SK-N-SH (cell line): Measurements from ENCODE around the gene KIZ. TPM values are rescaled to one million over a fixed set of nuclear protein-coding genes. Genes with fewer than 3 reads are reported as not detected.

Source experiments
- CTCF ChIA-PET: fragments of 300-600, 350-600 bp; formaldehyde crosslinking; extraction: SDS; loops from one replicate; lab custom pipeline; 2021; lab: Yijun Ruan, JAX
- POLR2A ChIA-PET: fragments of 350-600 bp; sonication (Branson Sonifier 250); formaldehyde crosslinking; extraction: SDS; loops from one replicate; lab custom pipeline; 2020; ENCODE audit warnings: antibody characterized with exemption, inconsistent platforms; lab: Yijun Ruan, JAX
- DNase-seq: peaks from one replicate; pipeline ENCODE4 v3.0.0; 2012
- H2AFZ ChIP-seq: fragments of 200-600 bp; sonication (generic); 2 replicates; pipeline ENCODE4 v1.8.1; 2016; ENCODE audit warnings: antibody characterized with exemption, mild to moderate bottlenecking, low read depth
- H3F3A ChIP-seq: fragments of 200-600 bp; sonication (generic); replicated peaks from 2 replicates; pipeline ENCODE3; 2016; ENCODE audit warnings: antibody characterized with exemption, mild to moderate bottlenecking; ENCODE audit not compliant: insufficient read depth
- H3K27ac ChIP-seq, 2 experiments: fragments of 200-500 bp in 1 of 2; fragments of 200-600 bp in 1 of 2; sonication (Bioruptor generic) in 1 of 2; sonication (generic), shearing (Covaris generic) in 1 of 2; 2 replicates each; pipeline versions ENCODE4 v1.5.1 to v1.6.1; 2014 to 2016; ENCODE audit warnings: low read depth in 2 of 2, inconsistent platforms in 1 of 2, low read length in 1 of 2, mild to moderate bottlenecking in 1 of 2, mixed read lengths in 1 of 2
- H3K27me3 ChIP-seq: fragments of 200-600 bp; sonication (generic), shearing (Covaris generic); 2 replicates; pipeline ENCODE4 v1.6.1; 2016; ENCODE audit warnings: mixed run types; ENCODE audit not compliant: insufficient read depth
- H3K36me3 ChIP-seq, 2 experiments: fragments of 200-500 bp in 1 of 2; fragments of 200-600 bp in 1 of 2; sonication (Bioruptor generic) in 1 of 2; sonication (generic) in 1 of 2; replicated peaks in 1 of 2; 2 replicates each; pipeline versions ENCODE3 to v1.5.1; 2014 to 2016; ENCODE audit warnings: low read length in 1 of 2, mild to moderate bottlenecking in 1 of 2; ENCODE audit not compliant: insufficient read depth in 2 of 2, control insufficient read depth in 1 of 2
- H3K4me1 ChIP-seq, 2 experiments: fragments of 200-500 bp in 1 of 2; fragments of 200-600 bp in 1 of 2; sonication (Bioruptor generic) in 1 of 2; sonication (generic), shearing (Covaris generic) in 1 of 2; 2 replicates each; pipeline versions ENCODE4 v1.5.1 to v1.6.1; 2014 to 2016; ENCODE audit warnings: low read depth in 1 of 2, low read length in 1 of 2, mixed run types in 1 of 2; ENCODE audit not compliant: insufficient read depth in 2 of 2, control insufficient read depth in 1 of 2
- H3K4me2 ChIP-seq: fragments of 200-600 bp; sonication (generic), shearing (Covaris generic); 2 replicates; pipeline ENCODE4 v1.6.1; 2017; ENCODE audit warnings: mixed run types
- H3K4me3 ChIP-seq, 2 experiments: fragments of 200-500 bp in 1 of 2; fragments of 200-600 bp in 1 of 2; sonication (Bioruptor generic) in 1 of 2; sonication (generic), shearing (Covaris generic) in 1 of 2; 2 replicates each; pipeline versions ENCODE4 v1.5.1 to v1.8.1; 2014 to 2016; ENCODE audit warnings: low read depth in 2 of 2, inconsistent platforms in 1 of 2, low read length in 1 of 2, mild to moderate bottlenecking in 1 of 2, mixed read lengths in 1 of 2, moderate library complexity in 1 of 2
- H3K79me2 ChIP-seq: fragments of 200-600 bp; sonication (generic); 2 replicates; pipeline ENCODE4 v1.8.1; 2017; ENCODE audit warnings: mild to moderate bottlenecking; ENCODE audit not compliant: insufficient read depth
- H3K9ac ChIP-seq: fragments of 200-600 bp; sonication (generic); 2 replicates; pipeline ENCODE4 v1.6.1; 2017; ENCODE audit warnings: mixed run types
- H3K9me2 ChIP-seq: fragments of 200-600 bp; sonication (generic); 2 replicates; pipeline ENCODE4 v1.6.1; 2017; ENCODE audit warnings: mixed run types
- H3K9me3 ChIP-seq: fragments of 200-600 bp; sonication (generic); 2 replicates; pipeline ENCODE4 v1.6.1; 2017; ENCODE audit warnings: mixed run types, mild to moderate bottlenecking, moderate library complexity
- H4K20me1 ChIP-seq: fragments of 200-600 bp; sonication (generic); 2 replicates; pipeline ENCODE4 v1.6.1; 2017; ENCODE audit warnings: mild to moderate bottlenecking, mixed run types; ENCODE audit not compliant: insufficient read depth
- ELF1 ChIP-seq: IDR thresholded peaks from 2 replicates; pipeline ENCODE4 v1.4.0; 2012
- EP300 ChIP-seq, 2 experiments: IDR thresholded peaks; 2 replicates each; pipeline versions ENCODE4 v1.4.0 to v1.6.1; 2012; ENCODE audit warnings: borderline replicate concordance in 1 of 2, low read depth in 1 of 2, low read length in 1 of 2
- EZH2phosphoT487 ChIP-seq: fragments of 200-600 bp; sonication (generic); IDR thresholded peaks from 2 replicates; pipeline ENCODE4 v1.6.1; 2017; ENCODE audit warnings: low read depth, mixed run types, mild to moderate bottlenecking, antibody characterized with exemption, moderate library complexity, borderline replicate concordance
- FOXJ3 ChIP-seq: sonication (generic); formaldehyde crosslinking; IDR thresholded peaks from 2 replicates; pipeline ENCODE4 v1.5.1; 2020; ENCODE audit warnings: mild to moderate bottlenecking, missing genetic modification reagents
- JUND ChIP-seq: IDR thresholded peaks from 2 replicates; pipeline ENCODE4 v1.4.0; 2012
- MXI1 ChIP-seq: IDR thresholded peaks from 2 replicates; pipeline ENCODE4 v1.6.1; 2012; ENCODE audit warnings: mild to moderate bottlenecking, low read depth, low read length, improper control_type of control experiment
- NRF1 ChIP-seq: IDR thresholded peaks from 2 replicates; pipeline ENCODE4 v1.6.1; 2012; ENCODE audit warnings: low read depth, mild to moderate bottlenecking, low read length
- RAD21 ChIP-seq: IDR thresholded peaks from 2 replicates; pipeline ENCODE4 v1.6.1; 2012; ENCODE audit warnings: mild to moderate bottlenecking, low read length
- RFX5 ChIP-seq: IDR thresholded peaks from 2 replicates; pipeline ENCODE4 v1.6.1; 2012; ENCODE audit warnings: mild to moderate bottlenecking, improper control_type of control experiment, low read length
- SIN3A ChIP-seq: IDR thresholded peaks from 2 replicates; pipeline ENCODE4 v1.6.1; 2012; ENCODE audit warnings: low read depth, mild to moderate bottlenecking, low read length, moderate library complexity, borderline replicate concordance
- TAF1 ChIP-seq: IDR thresholded peaks from 2 replicates; pipeline ENCODE4 v1.6.1; 2012; ENCODE audit warnings: low read depth, mild to moderate bottlenecking, low read length, moderate library complexity, borderline replicate concordance
- TCF12 ChIP-seq: IDR thresholded peaks from 2 replicates; pipeline ENCODE4 v1.4.0; 2012
- YY1 ChIP-seq: IDR thresholded peaks from 2 replicates; pipeline ENCODE4 v1.4.0; 2012; ENCODE audit warnings: low read depth, mild to moderate bottlenecking
- WGBS: methylation state at CpG from one replicate; pipeline ENCODE4 v1.1.6; 2017; ENCODE audit warnings: low lambda C conversion rate; 5-methylcytosine and 5-hydroxymethylcytosine counted together
- polyA plus RNA-seq, 3 experiments: library from polyadenylated mRNA; depleted of rRNA; stranded (reverse); fragments of >200 nt; gene quantifications; 2 replicates each; pipeline ENCODE4 v1.2.3, GENCODE V29; 2012
- TF ChIP-seq, protein P1 (sequence below): IDR thresholded peaks from 2 replicates; pipeline ENCODE4; 2012
- TF ChIP-seq, protein P2 (sequence below): fragments of 150-350 bp; IDR thresholded peaks from 2 replicates; pipeline ENCODE4 v1.6.1; 2016; ENCODE audit warnings: mild to moderate bottlenecking, low read depth, low read length
- TF ChIP-seq, protein P3 (sequence below): fragments of 150-350 bp; IDR thresholded peaks from 2 replicates; pipeline ENCODE4 v1.6.1; 2017; ENCODE audit warnings: antibody characterized with exemption, low read length, low read depth, borderline replicate concordance
- TF ChIP-seq, protein P4 (sequence below): IDR thresholded peaks from 2 replicates; pipeline ENCODE4 v1.6.1; 2012; ENCODE audit warnings: mild to moderate bottlenecking, low read depth, low read length, moderate library complexity
- TF ChIP-seq, protein P5 (sequence below): IDR thresholded peaks from 2 replicates; pipeline ENCODE4 v1.4.0; 2012; ENCODE audit warnings: low read depth, borderline replicate concordance
- TF ChIP-seq, protein P6 (sequence below): IDR thresholded peaks from 2 replicates; pipeline ENCODE4 v1.4.0; 2012; ENCODE audit warnings: low read depth
- TF ChIP-seq, protein P7 (sequence below): IDR thresholded peaks from 2 replicates; pipeline ENCODE4 v1.4.0; 2012; ENCODE audit warnings: low read depth, borderline replicate concordance

Gene KIZ
- polyA plus RNA-seq, 1 of the 3 experiments (the other 2 are of a cell fraction) = 3.9 TPM

DNA sequence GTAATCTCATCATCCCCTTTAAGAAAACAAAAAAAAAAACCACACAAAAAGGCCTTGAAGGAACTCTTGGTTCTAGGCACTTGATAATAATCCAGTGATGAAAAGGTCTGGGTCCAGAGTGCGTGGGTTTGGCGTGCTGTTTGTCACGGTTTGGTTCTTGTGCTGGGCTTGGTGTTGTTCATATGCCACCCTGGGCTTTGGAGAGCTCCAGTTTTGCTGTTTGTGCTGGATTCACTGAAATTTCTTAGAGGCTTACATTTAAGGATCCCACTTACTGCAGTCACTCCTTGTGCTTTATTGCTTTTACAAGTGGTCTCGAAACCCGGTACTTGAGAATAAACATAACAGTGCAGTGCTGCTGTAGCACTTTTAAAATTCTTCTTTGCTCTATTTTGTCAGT lies 108.4 kb downstream of the KIZ start:
- Histone ChIP-seq H2AFZ (no peak overlapping the region), H3K9ac (no peak overlapping the region), H3K4me1 (peaks cover 0 to 3% of the 10 kb centered on the region in 2 experiments; a peak in 2 of 4 replicates), H3K4me2 (no peak overlapping the region), H3K79me2 (no peaks in the 10 kb centered on the region), H3K4me3 (no peak overlapping the region), H3K9me3 (no peaks in the 10 kb centered on the region), H4K20me1 (no peaks in the 10 kb centered on the region), H3K27me3 (no peaks in the 10 kb centered on the region), H3K9me2 (no peaks in the 10 kb centered on the region), H3K36me3 (no peaks in the 10 kb centered on the region), H3K27ac (no peak overlapping the region), H3F3A (no peaks in the 10 kb centered on the region)
- TF ChIP-seq, protein P1, sequence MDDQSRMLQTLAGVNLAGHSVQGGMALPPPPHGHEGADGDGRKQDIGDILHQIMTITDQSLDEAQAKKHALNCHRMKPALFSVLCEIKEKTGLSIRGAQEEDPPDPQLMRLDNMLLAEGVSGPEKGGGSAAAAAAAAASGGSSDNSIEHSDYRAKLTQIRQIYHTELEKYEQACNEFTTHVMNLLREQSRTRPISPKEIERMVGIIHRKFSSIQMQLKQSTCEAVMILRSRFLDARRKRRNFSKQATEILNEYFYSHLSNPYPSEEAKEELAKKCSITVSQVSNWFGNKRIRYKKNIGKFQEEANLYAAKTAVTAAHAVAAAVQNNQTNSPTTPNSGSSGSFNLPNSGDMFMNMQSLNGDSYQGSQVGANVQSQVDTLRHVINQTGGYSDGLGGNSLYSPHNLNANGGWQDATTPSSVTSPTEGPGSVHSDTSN = no peak
- TF ChIP-seq TCF12 (no peak), RAD21 (no peak), JUND (no peak), TAF1 (no peak), YY1 (no peak), EP300 (IDR thresholded peaks at IDR 0.05; ENCODE audit: borderline replicate concordance in 1 of 2, low read depth in 1 of 2, low read length in 1 of 2) (no peak), RFX5 (no peak), SIN3A (no peak), EZH2phosphoT487 (no peak), MXI1 (no peak), FOXJ3 (CRISPR knock-in tag) (no peak), NRF1 (no peak), ELF1 (no peak)
- TF ChIP-seq, protein P2, sequence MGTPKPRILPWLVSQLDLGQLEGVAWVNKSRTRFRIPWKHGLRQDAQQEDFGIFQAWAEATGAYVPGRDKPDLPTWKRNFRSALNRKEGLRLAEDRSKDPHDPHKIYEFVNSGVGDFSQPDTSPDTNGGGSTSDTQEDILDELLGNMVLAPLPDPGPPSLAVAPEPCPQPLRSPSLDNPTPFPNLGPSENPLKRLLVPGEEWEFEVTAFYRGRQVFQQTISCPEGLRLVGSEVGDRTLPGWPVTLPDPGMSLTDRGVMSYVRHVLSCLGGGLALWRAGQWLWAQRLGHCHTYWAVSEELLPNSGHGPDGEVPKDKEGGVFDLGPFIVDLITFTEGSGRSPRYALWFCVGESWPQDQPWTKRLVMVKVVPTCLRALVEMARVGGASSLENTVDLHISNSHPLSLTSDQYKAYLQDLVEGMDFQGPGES = no peak
- TF ChIP-seq, protein P3, sequence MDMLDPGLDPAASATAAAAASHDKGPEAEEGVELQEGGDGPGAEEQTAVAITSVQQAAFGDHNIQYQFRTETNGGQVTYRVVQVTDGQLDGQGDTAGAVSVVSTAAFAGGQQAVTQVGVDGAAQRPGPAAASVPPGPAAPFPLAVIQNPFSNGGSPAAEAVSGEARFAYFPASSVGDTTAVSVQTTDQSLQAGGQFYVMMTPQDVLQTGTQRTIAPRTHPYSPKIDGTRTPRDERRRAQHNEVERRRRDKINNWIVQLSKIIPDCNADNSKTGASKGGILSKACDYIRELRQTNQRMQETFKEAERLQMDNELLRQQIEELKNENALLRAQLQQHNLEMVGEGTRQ = no peak
- TF ChIP-seq, protein P4, sequence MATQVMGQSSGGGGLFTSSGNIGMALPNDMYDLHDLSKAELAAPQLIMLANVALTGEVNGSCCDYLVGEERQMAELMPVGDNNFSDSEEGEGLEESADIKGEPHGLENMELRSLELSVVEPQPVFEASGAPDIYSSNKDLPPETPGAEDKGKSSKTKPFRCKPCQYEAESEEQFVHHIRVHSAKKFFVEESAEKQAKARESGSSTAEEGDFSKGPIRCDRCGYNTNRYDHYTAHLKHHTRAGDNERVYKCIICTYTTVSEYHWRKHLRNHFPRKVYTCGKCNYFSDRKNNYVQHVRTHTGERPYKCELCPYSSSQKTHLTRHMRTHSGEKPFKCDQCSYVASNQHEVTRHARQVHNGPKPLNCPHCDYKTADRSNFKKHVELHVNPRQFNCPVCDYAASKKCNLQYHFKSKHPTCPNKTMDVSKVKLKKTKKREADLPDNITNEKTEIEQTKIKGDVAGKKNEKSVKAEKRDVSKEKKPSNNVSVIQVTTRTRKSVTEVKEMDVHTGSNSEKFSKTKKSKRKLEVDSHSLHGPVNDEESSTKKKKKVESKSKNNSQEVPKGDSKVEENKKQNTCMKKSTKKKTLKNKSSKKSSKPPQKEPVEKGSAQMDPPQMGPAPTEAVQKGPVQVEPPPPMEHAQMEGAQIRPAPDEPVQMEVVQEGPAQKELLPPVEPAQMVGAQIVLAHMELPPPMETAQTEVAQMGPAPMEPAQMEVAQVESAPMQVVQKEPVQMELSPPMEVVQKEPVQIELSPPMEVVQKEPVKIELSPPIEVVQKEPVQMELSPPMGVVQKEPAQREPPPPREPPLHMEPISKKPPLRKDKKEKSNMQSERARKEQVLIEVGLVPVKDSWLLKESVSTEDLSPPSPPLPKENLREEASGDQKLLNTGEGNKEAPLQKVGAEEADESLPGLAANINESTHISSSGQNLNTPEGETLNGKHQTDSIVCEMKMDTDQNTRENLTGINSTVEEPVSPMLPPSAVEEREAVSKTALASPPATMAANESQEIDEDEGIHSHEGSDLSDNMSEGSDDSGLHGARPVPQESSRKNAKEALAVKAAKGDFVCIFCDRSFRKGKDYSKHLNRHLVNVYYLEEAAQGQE = no peak
- TF ChIP-seq, protein P5, sequence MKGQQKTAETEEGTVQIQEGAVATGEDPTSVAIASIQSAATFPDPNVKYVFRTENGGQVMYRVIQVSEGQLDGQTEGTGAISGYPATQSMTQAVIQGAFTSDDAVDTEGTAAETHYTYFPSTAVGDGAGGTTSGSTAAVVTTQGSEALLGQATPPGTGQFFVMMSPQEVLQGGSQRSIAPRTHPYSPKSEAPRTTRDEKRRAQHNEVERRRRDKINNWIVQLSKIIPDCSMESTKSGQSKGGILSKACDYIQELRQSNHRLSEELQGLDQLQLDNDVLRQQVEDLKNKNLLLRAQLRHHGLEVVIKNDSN = no peak
- TF ChIP-seq, protein P6, sequence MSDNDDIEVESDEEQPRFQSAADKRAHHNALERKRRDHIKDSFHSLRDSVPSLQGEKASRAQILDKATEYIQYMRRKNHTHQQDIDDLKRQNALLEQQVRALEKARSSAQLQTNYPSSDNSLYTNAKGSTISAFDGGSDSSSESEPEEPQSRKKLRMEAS = no peak
- TF ChIP-seq, protein P7, sequence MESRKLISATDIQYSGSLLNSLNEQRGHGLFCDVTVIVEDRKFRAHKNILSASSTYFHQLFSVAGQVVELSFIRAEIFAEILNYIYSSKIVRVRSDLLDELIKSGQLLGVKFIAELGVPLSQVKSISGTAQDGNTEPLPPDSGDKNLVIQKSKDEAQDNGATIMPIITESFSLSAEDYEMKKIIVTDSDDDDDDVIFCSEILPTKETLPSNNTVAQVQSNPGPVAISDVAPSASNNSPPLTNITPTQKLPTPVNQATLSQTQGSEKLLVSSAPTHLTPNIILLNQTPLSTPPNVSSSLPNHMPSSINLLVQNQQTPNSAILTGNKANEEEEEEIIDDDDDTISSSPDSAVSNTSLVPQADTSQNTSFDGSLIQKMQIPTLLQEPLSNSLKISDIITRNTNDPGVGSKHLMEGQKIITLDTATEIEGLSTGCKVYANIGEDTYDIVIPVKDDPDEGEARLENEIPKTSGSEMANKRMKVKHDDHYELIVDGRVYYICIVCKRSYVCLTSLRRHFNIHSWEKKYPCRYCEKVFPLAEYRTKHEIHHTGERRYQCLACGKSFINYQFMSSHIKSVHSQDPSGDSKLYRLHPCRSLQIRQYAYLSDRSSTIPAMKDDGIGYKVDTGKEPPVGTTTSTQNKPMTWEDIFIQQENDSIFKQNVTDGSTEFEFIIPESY = no peak
- no peak for DNase-seq
- CTCF ChIA-PET = interaction anchor here (0.9 to 5.0 kb wide), 23 partner anchors 9 to 568 kb away, joined by 3 to 336 read pairs (median 13); partner anchors contain the start of genes NKX2-2 and XRN2
- POLR2A ChIA-PET = no interaction called here
- WGBS = 89% methylated on average over 5 of the region's 5 CpGs
